Chondrocyte (in vitro differentiated cells): ENCODE data around the gene RALA. TPM values are rescaled to one million over a fixed set of nuclear protein-coding genes. Genes with fewer than 3 reads are reported as not detected.
A peak's percentile ranks its signal among the peaks of the same experiment; 100 is the strongest.

Experiments used
- DNase-seq: peaks from one replicate; pipeline ENCODE4 v3.0.0; 2021; ENCODE audit warnings: mixed read lengths, low spot score
- H3K27ac Mint-ChIP-seq: one replicate; pipeline ENCODE4 v1.8.0; 2021; ENCODE audit warnings: mild to moderate bottlenecking, moderate library complexity, mixed read lengths; ENCODE audit not compliant: unreplicated experiment
- H3K27me3 Mint-ChIP-seq: 2 replicates; pipeline ENCODE4 v1.8.0; 2021; ENCODE audit warnings: low read depth, mixed read lengths
- H3K36me3 Mint-ChIP-seq: 2 replicates; pipeline ENCODE4 v1.8.0; 2021; ENCODE audit warnings: low read depth, mixed read lengths
- H3K4me1 Mint-ChIP-seq: 2 replicates; pipeline ENCODE4 v1.8.0; 2021; ENCODE audit warnings: low read depth, mild to moderate bottlenecking, mixed read lengths
- H3K4me3 Mint-ChIP-seq: one replicate; pipeline ENCODE4 v1.8.0; 2021; ENCODE audit warnings: mild to moderate bottlenecking, moderate library complexity, mixed read lengths; ENCODE audit not compliant: unreplicated experiment
- H3K9me3 Mint-ChIP-seq: 2 replicates; pipeline ENCODE4 v1.8.0; 2021; ENCODE audit warnings: low read depth, mixed read lengths
- CTCF ChIP-seq: fragments of 200-600 bp; sonication (generic); IDR thresholded peaks from 2 replicates; pipeline ENCODE4 v1.5.0; 2021; ENCODE audit warnings: antibody characterized with exemption, mild to moderate bottlenecking, moderate library complexity
- total RNA-seq: library from RNA; stranded (reverse); gene quantifications from 3 replicates; pipeline ENCODE4 v1.2.1, GENCODE V29; 2021

The RALA gene
- total RNA-seq, 1 donor from 2014 or later = 35.2 TPM

- Mint-ChIP-seq H3K4me1 (peaks cover 13% of the 10 kb centered on the region), H3K9me3 (no peaks in the 10 kb centered on the region), H3K36me3 (peaks cover 2% of the 10 kb centered on the region), H3K27ac (no peak overlapping the region), H3K4me3 (no peak overlapping the region), H3K27me3 (no peaks in the 10 kb centered on the region)
- DNase-seq = no peak
- no peak for TF ChIP-seq CTCF
These were observed 121.9 kb downstream of the RALA start for GRCh38 chr7:39745320-39745719.

- Mint-ChIP-seq H3K9me3 (no peaks in the 10 kb centered on the region), H3K4me3 (no peak overlapping the region), H3K27ac (no peak overlapping the region), H3K4me1 (peaks cover 13% of the 10 kb centered on the region), H3K27me3 (no peaks in the 10 kb centered on the region), H3K36me3 (peaks cover 1% of the 10 kb centered on the region)
- no peak for DNase-seq
- TF ChIP-seq CTCF = peak; percentile 93
These were observed 122.9 kb downstream of the RALA start for GRCh38 chr7:39746103-39746819.

GRCh38 chr7:39749177-39749576, 125.8 kb downstream of the RALA start:
- DNase-seq = no peak
- Mint-ChIP-seq H3K27ac (peak overlapping the region; percentile 81), H3K27me3 (no peaks in the 10 kb centered on the region), H3K4me3 (no peak overlapping the region), H3K4me1 (peaks cover 24% of the 10 kb centered on the region), H3K9me3 (no peaks in the 10 kb centered on the region), H3K36me3 (no peaks in the 10 kb centered on the region)
- TF ChIP-seq CTCF = no peak

GRCh38 chr7:39749717-39750116, 126.3 kb downstream of the RALA start:
- Mint-ChIP-seq H3K4me3 (no peak overlapping the region), H3K27ac (no peak overlapping the region)
- no peak for DNase-seq

More at GRCh38 chr7:39749717-39750116, 126.3 kb downstream of the RALA start:
- Mint-ChIP-seq H3K27me3 (no peaks in the 10 kb centered on the region), H3K4me1 (peaks cover 29% of the 10 kb centered on the region), H3K9me3 (no peaks in the 10 kb centered on the region), H3K36me3 (no peaks in the 10 kb centered on the region)
- no peak for TF ChIP-seq CTCF
